Stimulated activated CD8-positive, alpha-beta memory T cell treated with anti-CD3 and anti-CD28 coated beads, Interleukin-2, amount 100 ng/mL, for 48 hours (primary cell): Measurements from ENCODE around the gene EVPL.
"Not testable (repeated sequence)": the region's sequence is repeated elsewhere in the genome, so short reads cannot be mapped to it uniquely, and the experiment has no call there.

ENCODE experiments used
- DNase-seq, 2 donors: peaks; one replicate each; pipeline ENCODE4 v3.0.0-alpha.2; 2020; ENCODE audit warnings: low read depth in 2 of 2

Gene EVPL

DNA sequence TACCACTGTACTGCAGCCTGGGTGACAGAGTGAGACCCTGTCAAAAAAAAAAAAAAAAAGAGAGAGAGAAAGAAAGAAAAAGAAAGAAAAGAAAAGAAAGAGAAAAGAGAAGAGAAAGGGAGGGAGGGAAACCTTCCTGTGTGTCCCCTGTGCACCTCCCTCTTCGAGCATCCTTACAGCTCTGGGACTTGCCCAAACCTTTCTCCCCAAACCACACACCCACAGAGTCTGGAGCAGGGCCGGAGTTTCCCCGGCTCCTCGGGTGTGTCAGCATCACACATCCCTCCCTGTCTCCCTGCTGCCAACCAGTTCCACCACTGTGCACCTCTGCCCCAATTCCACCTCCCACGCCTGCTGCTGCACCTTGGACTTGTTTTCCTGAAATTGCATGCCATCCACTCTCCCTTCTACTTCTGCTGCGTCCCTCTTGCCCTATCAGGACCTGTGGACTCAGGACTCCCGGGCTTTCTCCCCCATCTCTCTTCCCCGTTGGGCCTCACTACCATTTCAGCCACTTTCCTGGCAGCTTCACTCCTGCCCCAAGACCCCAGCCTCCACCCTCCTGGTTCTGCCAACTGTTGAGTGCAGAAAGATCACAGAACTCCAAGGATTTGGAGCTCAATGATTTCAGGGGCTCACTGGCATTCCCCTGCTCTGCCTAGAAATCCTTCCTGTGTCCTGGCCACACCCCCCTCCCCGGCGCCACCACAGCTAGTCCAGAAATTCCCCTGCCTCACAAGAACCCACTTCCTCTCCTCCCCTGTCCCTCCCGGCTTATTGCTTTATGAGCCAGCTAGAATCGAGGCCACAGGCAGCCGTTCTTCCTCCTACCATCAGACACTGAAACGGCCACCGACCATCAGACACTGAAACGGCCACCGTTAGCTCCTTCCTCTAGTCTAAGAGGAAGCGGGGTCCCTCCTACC is 30.2 kb downstream of the EVPL start:
- peak in 1 of 2 donors; percentile 36 for DNase-seq

DNA sequence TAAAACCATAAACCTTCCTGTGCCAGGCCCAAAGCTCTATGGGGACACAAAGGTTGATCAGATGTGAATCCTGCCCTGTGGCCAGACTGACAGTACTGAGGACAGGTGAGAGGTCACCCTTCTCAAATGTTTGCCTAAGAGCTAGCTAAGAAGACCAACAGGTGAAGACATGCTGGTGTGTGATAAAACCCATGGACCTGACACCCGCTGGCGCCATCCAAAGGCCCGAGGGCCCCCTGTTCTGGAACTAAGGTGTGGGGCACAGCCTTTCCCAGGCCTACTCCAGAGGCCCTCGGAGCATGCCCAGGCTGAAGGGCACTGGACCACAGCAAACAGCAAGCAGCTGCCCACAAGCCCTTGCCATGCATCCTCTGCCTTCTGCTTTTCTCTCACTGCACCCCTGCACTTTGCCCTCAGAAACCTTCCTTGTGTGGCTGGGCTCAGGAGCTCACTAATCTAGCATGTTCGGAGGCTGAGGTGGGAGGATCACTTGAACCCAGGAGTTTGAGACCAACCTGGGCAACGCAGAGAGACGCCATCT is 31.7 kb downstream of the EVPL start:
- DNase-seq, result no peak

DNA sequence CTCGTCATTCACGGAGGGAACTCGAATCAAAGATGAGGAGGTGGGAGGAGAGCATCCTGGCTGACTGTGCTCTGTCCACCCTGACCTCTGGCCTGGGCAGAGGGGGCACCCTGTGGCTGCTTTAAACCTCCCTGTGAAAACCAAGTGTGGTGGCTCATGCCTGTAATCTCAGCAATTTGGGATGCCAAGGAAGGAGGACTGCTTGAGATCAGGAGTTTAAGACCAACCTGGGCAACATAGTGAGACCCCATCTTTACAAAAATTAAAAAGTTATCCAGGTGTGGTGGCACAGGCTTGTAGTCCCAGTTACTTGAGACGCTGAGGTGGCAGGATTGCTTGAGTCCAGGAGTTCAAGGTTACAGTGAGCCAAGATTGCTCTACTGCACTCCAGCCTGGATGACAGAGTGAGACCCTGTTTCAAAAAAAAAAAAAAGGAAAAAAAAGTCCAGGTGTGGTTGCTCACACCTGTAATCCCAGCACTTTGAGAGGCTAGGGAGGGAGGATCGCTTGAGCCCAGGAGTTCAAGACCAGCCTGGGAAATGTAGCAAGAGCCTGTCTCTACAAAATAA is 32.2 kb downstream of the EVPL start:
- DNase-seq, result no peak

DNA sequence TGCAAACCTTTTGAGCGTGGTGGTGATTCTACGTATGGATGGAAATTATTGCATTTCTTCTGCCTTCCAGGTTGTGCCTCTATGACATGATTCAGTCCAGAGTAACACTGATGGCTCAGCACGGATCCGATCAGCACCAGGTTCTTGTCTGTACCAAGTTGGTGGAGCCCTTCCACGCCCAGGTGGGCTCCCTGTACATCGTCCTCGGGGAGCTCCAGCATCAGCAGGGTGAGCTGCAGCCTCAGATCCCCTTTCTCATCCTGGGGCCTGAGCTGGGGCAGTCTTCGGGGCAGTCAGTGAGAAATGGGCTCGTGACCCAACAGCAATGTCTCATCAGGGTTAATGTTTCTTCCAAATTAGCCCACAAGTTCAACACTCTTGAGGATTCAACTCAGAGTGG is 35.7 kb downstream of the EVPL start:
- no peak for DNase-seq

GRCh38 chr17:75987041-75987440 is 40.1 kb downstream of the EVPL start:
- DNase-seq, result no peak

DNA sequence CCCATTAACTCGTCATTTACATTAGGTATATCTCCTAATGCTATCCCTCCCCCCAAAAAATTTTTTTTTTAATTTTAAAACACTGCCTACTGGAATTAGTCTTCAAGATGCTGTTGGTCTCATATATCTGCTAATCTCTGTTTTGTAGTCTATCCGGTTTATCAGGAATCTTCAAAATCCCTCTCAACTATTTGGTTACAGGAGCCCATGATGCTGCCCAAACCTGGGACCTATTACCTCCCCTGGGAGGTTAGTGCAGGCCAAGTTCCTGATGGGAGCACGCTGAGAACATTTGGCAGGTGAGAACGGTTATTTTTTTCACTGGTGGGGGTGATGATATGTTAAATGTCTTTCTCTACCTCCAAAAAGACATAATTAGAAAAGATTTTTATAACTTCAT is 41.1 kb downstream of the EVPL start:
- DNase-seq, result no peak

DNA sequence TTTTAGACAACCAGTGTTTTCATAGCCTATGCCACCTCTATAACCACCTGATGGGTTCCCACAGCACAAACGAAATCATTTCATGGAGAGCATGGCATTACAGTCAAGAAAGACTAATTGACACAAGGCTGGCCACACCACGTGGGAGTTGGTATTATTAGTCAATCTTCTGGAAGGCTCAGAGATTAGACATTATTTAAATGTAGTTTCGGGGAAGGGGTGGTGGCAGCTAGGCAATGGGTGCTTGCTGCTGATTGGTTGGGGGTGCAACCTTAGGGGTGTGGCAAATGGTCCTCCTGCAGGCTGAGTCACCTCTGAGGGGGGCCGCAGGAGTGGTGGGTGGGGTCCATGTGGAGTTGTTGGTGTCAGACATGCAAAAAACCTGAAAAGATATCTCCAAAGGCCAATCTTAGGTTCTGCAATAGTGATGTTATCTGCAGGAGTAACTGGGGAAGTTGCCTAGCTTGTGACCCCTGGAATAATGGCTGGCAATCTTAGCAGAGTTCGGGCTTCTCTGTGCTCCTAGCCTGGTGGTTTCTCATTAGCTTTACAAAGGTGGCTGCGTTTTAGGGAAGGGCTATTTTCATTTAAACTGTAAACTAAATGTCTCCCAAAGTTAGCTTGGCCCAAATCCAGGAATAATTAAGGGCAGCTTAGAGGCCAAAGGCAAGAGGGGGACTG is 43.5 kb downstream of the EVPL start:
- no peak for DNase-seq

DNA sequence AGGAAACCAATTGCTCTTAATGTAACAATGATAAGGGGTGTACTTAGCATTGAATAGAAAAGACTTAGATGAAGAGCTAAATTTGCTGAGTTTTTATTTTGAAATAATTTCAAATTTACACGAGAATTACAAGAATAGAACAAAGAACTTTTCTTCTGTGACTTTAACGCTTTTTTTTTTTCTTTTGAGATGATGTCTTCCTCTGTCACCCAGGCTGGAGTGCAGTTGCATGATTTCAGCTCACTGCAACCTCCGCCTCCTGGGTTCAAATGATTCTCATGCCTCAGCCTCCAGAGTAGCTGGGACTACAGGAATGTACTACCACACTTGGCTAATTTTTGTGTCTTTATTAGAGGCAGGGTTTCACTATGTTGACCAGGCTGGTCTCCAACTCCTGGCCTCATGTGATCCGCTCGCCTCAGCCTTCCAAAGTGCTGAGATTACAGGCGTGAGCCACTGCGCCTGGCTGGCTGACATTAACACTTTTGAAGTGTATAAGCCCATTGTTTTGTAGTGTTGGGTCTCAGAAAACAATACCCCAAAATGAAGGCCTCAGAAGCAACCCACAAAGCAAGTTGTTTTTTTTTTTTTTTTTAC is 46.0 kb downstream of the EVPL start:
- DNase-seq, result no peak

- no peak for DNase-seq
Observed at GRCh38 chr17:75980188-75981018, 46.7 kb downstream of the EVPL start.

GRCh38 chr17:75979705-75980187 is 47.4 kb downstream of the EVPL start:
- no peak for DNase-seq

DNA sequence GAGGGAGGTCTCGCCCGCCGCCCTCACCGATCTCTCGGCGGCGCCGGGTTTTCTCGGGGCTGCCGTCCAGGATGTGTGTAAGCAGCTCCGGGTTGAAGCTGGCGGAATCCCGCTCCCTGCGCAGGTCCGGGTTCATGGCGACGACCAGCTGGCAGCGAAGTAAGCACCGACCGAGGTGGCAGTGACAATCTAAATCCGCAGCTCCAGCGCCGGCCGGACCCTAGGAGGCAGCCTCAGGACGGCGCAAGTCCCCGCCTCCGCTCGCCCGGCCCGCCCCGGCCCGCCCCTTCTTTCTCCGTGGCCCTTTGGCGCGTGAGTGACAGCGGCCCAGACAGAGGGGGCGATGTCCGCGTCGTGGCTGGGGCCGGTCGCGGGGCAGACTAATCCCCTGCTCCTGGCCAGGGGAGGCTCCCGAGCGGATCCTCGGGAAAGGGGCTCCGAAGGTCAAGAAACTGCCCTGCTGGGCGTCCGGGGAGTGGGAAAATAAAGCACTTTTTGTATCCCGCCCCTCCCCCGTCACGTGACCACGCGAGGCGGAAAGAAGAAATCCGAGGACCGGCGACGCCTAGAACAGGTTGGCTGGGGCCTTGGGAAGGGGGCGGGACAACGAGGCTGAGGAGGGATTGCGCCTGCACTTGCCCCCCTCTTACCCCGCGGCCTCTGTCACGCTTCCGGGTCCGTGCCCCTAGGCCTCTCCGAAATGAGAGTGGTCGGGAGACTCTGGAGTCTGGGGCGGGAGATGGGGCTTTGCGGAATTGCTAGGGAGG is 48.0 kb downstream of the EVPL start, which contains the start of the genes ACOX1 and TEN1:
Gene ACOX1, minus strand, starts transcription at position 229 of the 767 bp plus-strand sequence. Its CDS starts 93 bp downstream, at position 136.
Gene TEN1, plus strand, starts transcription at position 303 of the 767 bp plus-strand sequence. CDS start 6,953 bp downstream, outside the sequence.
- peak; percentile 93 to 97 for DNase-seq

DNA sequence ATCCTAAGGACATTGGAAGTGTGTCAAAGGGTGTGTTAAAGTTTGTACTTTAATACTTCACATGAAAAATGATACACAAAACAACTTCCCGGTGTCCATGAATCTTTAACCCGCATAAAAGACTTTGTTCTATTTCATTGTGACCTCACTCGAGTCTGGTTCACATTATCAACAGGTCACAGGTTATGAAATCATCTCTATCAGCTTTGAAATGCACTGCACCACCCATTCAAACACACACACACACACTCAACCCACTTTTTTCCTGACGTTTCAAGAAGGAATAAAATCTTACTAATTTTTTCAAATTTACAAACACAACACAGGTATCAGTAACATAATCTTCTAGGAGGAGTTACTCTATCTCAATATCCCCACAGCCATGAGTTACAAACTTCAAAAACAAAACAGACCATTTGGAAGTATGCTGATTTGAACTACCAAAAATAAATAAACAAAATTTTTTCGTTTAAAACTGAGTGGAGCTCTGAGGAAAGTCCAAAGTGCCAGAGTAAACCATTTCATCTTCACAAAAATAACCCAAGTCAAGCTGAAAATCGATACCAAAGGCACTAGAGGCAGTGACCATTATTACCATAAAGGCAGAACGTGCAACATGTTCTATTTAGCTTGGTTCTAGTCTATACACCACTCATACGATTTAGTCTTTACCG is 50.8 kb downstream of the EVPL start:
- no peak for DNase-seq

- DNase-seq, result no peak
Observed at GRCh38 chr17:75975757-75976174, 51.3 kb downstream of the EVPL start.

DNA sequence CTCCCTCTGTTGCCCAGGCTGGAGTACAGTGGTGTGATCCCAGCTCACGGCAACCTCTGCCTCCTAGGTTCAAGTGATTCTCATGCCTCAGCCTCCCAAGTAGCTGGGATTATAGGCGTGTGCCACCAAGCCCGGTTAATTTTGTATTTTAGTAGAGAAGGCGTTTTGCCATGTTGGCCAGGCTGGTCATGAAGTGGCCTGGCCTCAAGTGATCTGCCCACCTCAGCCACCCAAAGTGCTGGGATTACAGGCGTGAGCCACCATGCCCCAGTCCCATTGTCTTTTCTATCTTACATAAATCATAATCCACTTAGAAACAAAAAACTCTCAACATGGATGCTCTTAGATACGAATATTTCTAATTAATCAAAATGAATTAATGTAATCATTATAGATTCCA is 51.9 kb downstream of the EVPL start:
- DNase-seq, result not testable (repeated sequence)

DNA sequence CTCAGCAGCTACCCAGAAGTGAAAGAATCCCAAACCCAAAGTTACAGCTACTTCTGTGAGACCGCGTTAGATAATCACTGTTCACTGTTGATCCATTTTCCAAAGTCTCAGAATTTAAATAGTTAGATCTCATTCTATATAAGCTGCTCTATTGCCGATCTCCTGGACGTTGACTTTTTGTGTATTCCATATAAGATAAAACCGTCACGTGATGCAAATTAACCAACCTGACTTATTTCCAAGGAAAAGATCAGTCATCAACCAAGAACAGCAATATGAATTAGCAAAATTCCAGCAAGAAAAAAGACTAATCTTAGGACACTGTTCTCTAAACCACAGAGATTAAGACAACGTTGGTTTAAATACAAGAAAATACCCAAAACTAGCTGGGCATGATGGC is 56.5 kb downstream of the EVPL start:
- no peak for DNase-seq

- no peak for DNase-seq
Observed at GRCh38 chr17:75970011-75970523, 57.0 kb downstream of the EVPL start.

- not testable (repeated sequence) for DNase-seq
Observed at GRCh38 chr17:75969044-75969443, 58.1 kb downstream of the EVPL start.

DNA sequence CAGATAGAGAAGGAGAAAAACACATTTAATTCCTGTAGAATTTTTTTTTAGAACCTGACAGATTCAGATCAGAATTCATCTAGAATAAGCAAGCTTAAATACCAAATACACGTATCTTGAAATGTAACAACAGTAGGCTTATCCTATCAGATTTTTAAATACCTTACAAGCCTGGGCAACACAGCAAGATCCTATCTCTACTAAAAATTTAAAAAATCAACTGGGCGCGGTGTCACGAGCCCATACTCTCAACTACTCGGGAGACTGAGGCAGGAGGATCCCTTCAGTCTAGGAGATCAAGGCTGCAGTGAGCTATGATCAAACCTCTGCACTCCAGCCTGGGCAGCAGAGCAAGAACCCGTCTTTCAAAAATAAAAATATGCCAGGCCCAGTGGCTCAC is 61.6 kb downstream of the EVPL start:
- no peak for DNase-seq
